ENCODE results near the gene HES3.

The HES3 gene

GRCh38 chr1:6248932-6249738 is 5.2 kb downstream of the HES3 start:
- no peak overlapping the region for H3K4me3 ChIP-seq (ENCODE audit: low read depth, low read length)
- DNase-seq (ENCODE audit: low read depth) = no peak
- TF ChIP-seq CTCF (IDR thresholded peaks at IDR 0.05; ENCODE audit: low read depth, low read length, missing control alignments) = no peak

GRCh38 chr1:6249739-6250689 is 6.0 kb downstream of the HES3 start:
- no peak for TF ChIP-seq CTCF (IDR thresholded peaks at IDR 0.05; ENCODE audit: low read depth, low read length, missing control alignments)
- no peak overlapping the region for H3K4me3 ChIP-seq (ENCODE audit: low read depth, low read length)
- DNase-seq (ENCODE audit: low read depth) = no peak

GRCh38 chr1:6251233-6251632 is 7.3 kb downstream of the HES3 start:
- no peak for TF ChIP-seq CTCF (IDR thresholded peaks at IDR 0.05; ENCODE audit: low read depth, low read length, missing control alignments)
- no peak for DNase-seq (ENCODE audit: low read depth)
- H3K4me3 ChIP-seq (ENCODE audit: low read depth, low read length) = no peak overlapping the region

DNA sequence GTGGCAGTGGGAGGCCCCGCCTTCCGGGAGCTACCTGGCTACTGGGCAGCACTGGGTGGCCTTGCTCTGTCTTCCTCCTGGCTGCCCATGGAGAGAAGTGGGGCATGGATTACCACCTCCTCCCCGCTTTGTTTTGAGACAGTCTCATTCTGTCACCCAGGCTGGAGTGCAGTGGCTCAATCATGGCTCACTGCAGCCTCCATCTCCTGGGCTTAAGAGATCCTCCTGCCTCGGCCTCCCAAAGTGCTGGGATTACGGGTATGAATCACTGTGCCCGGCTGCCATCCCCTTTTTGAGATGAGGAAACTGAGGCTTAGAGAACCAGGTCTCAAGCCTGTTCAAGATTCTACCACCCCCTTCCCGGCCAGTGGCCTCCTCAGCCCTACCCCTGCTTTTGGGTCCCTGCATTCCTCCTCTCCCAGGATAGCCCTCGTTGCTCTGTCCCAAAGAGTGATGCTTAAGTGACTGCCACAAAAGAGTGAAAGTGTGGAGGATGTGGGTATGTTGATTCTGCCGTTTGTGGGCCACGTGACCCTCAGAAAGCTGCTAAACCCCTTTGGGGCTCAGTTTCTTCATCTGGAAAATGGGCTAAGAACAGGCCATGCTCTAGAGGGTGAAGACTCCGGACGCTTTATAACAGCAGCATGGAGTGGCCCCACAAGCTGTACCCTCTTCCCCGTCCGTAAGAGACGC is 7.8 kb downstream of the HES3 start:
- TF ChIP-seq CTCF (IDR thresholded peaks at IDR 0.05; ENCODE audit: low read depth, low read length, missing control alignments) = no peak
- DNase-seq (ENCODE audit: low read depth) = no peak
- no peak overlapping the region for H3K4me3 ChIP-seq (ENCODE audit: low read depth, low read length)

DNA sequence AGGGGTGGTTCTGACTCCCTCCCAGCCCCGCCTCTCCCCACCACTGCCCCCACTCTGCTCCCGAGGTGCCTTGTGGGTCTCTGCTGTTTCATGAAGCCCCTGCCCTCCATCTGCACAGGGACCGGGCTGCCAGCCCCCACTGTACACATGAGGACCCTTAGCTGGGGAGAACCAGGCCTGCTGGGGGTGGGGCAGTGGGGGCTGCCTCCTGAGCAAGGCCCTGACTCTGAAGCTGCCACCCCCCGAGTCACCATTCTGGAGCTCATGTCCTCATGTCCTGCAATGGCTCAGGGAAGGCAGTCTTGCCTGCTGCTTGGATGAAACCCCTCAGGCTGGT is 8.4 kb downstream of the HES3 start:
- TF ChIP-seq CTCF (IDR thresholded peaks at IDR 0.05; ENCODE audit: low read depth, low read length, missing control alignments) = no peak
- DNase-seq (ENCODE audit: low read depth) = no peak
- H3K4me3 ChIP-seq (ENCODE audit: low read depth, low read length) = no peak overlapping the region

GRCh38 chr1:6253380-6253779 is 9.4 kb downstream of the HES3 start:
- no peak overlapping the region for H3K4me3 ChIP-seq (ENCODE audit: low read depth, low read length)
- DNase-seq (ENCODE audit: low read depth) = no peak
- no peak for TF ChIP-seq CTCF (IDR thresholded peaks at IDR 0.05; ENCODE audit: low read depth, low read length, missing control alignments)

Data from GM12864 (cell line).